ENCODE results near the gene NRXN3.

Gene NRXN3

GRCh38 chr14:78701246-78701645 lies 531.1 kb downstream of the NRXN3 start:
- Mint-ChIP-seq H3K4me1 (no peaks in the 10 kb centered on the region), H3K36me3 (no peaks in the 10 kb centered on the region), H3K4me3 (no peak overlapping the region), H3K9me3 (peaks cover 4% of the 10 kb centered on the region), H3K27ac (no peak overlapping the region)
- DNase-seq (ENCODE audit: low spot score in 2 of 2), result no peak
- ATAC-seq, result no peak

GRCh38 chr14:78704965-78705364 lies 534.8 kb downstream of the NRXN3 start:
- H3K36me3 Mint-ChIP-seq, result no peaks in the 10 kb centered on the region
- no peak overlapping the region for H3K27ac Mint-ChIP-seq
- H3K9me3 Mint-ChIP-seq, result no peaks in the 10 kb centered on the region
- DNase-seq (ENCODE audit: low spot score in 2 of 2) (no peak), ATAC-seq (no peak)
- H3K4me3 Mint-ChIP-seq, result no peak overlapping the region
- no peaks in the 10 kb centered on the region for H3K4me1 Mint-ChIP-seq

- no peaks in the 10 kb centered on the region for H3K36me3 Mint-ChIP-seq
- H3K27ac Mint-ChIP-seq, result no peak overlapping the region
- no peak overlapping the region for H3K4me3 Mint-ChIP-seq
- H3K9me3 Mint-ChIP-seq, result no peaks in the 10 kb centered on the region
- no peaks in the 10 kb centered on the region for H3K4me1 Mint-ChIP-seq
- DNase-seq (ENCODE audit: low spot score in 2 of 2), result no peak
- ATAC-seq, result no peak
These were observed 535.8 kb downstream of the NRXN3 start for GRCh38 chr14:78705989-78706388.

GRCh38 chr14:78709795-78710557 lies 539.8 kb downstream of the NRXN3 start:
- no peak overlapping the region for H3K4me3 Mint-ChIP-seq
- ATAC-seq (no peak), DNase-seq (ENCODE audit: low spot score in 2 of 2) (no peak)
- no peaks in the 10 kb centered on the region for H3K4me1 Mint-ChIP-seq
- H3K9me3 Mint-ChIP-seq, result no peaks in the 10 kb centered on the region
- H3K36me3 Mint-ChIP-seq, result no peaks in the 10 kb centered on the region
- no peak overlapping the region for H3K27ac Mint-ChIP-seq

GRCh38 chr14:78710963-78711362 lies 540.8 kb downstream of the NRXN3 start:
- ATAC-seq (no peak), DNase-seq (ENCODE audit: low spot score in 2 of 2) (no peak)
- Mint-ChIP-seq H3K9me3 (no peaks in the 10 kb centered on the region), H3K27ac (no peak overlapping the region), H3K4me3 (no peak overlapping the region), H3K36me3 (no peaks in the 10 kb centered on the region), H3K4me1 (no peaks in the 10 kb centered on the region)

GRCh38 chr14:78713716-78714115 lies 543.5 kb downstream of the NRXN3 start:
- DNase-seq (ENCODE audit: low spot score in 2 of 2), result no peak
- no peak overlapping the region for H3K4me3 Mint-ChIP-seq
- ATAC-seq, result no peak
- no peaks in the 10 kb centered on the region for H3K4me1 Mint-ChIP-seq
- no peak overlapping the region for H3K27ac Mint-ChIP-seq
- no peaks in the 10 kb centered on the region for H3K36me3 Mint-ChIP-seq
- H3K9me3 Mint-ChIP-seq, result no peaks in the 10 kb centered on the region

- DNase-seq (ENCODE audit: low spot score in 2 of 2) (no peak), ATAC-seq (no peak)
- Mint-ChIP-seq H3K4me3 (no peak overlapping the region), H3K36me3 (no peaks in the 10 kb centered on the region), H3K27ac (no peak overlapping the region), H3K9me3 (no peaks in the 10 kb centered on the region), H3K4me1 (no peaks in the 10 kb centered on the region)
These were observed 544.5 kb downstream of the NRXN3 start for GRCh38 chr14:78714711-78715110.

- no peaks in the 10 kb centered on the region for H3K36me3 Mint-ChIP-seq
- no peaks in the 10 kb centered on the region for H3K9me3 Mint-ChIP-seq
- no peak overlapping the region for H3K4me3 Mint-ChIP-seq
- H3K4me1 Mint-ChIP-seq, result no peaks in the 10 kb centered on the region
- DNase-seq (ENCODE audit: low spot score in 2 of 2), result no peak
- no peak for ATAC-seq
- no peak overlapping the region for H3K27ac Mint-ChIP-seq
These were observed 551.7 kb downstream of the NRXN3 start for GRCh38 chr14:78721756-78722480.

- Mint-ChIP-seq H3K9me3 (peaks cover under 1% of the 10 kb centered on the region), H3K27ac (no peak overlapping the region)
These were observed 554.9 kb downstream of the NRXN3 start for GRCh38 chr14:78725086-78725485.

GRCh38 chr14:78737116-78737515 lies 566.9 kb downstream of the NRXN3 start:
- H3K27ac Mint-ChIP-seq, result no peak overlapping the region
- DNase-seq (ENCODE audit: low spot score in 2 of 2), result no peak
- ATAC-seq, result no peak
- H3K4me3 Mint-ChIP-seq, result no peak overlapping the region
- H3K4me1 Mint-ChIP-seq, result no peaks in the 10 kb centered on the region
- peaks cover 7% of the 10 kb centered on the region for H3K9me3 Mint-ChIP-seq
- H3K36me3 Mint-ChIP-seq, result no peaks in the 10 kb centered on the region

More at GRCh38 chr14:78725086-78725485, 554.9 kb downstream of the NRXN3 start:
- no peak for ATAC-seq
- DNase-seq (ENCODE audit: low spot score in 2 of 2), result no peak
- no peaks in the 10 kb centered on the region for H3K36me3 Mint-ChIP-seq
- H3K4me1 Mint-ChIP-seq, result no peaks in the 10 kb centered on the region
- no peak overlapping the region for H3K4me3 Mint-ChIP-seq

GRCh38 chr14:78737601-78738000 lies 567.4 kb downstream of the NRXN3 start:
- ATAC-seq, result no peak
- H3K27ac Mint-ChIP-seq, result no peak overlapping the region
- no peak for DNase-seq (ENCODE audit: low spot score in 2 of 2)
- no peaks in the 10 kb centered on the region for H3K36me3 Mint-ChIP-seq
- H3K9me3 Mint-ChIP-seq, result peaks cover 7% of the 10 kb centered on the region
- H3K4me1 Mint-ChIP-seq, result no peaks in the 10 kb centered on the region
- H3K4me3 Mint-ChIP-seq, result no peak overlapping the region

- DNase-seq (ENCODE audit: low spot score in 2 of 2), result no peak
- H3K36me3 Mint-ChIP-seq, result no peaks in the 10 kb centered on the region
- no peak overlapping the region for H3K4me3 Mint-ChIP-seq
- H3K9me3 Mint-ChIP-seq, result peaks cover 4% of the 10 kb centered on the region
- H3K4me1 Mint-ChIP-seq, result no peaks in the 10 kb centered on the region
- no peak overlapping the region for H3K27ac Mint-ChIP-seq
- ATAC-seq, result no peak
These were observed 576.0 kb downstream of the NRXN3 start for GRCh38 chr14:78746086-78746595.

- H3K27ac Mint-ChIP-seq, result no peak overlapping the region
- peaks cover 4% of the 10 kb centered on the region for H3K9me3 Mint-ChIP-seq
- no peaks in the 10 kb centered on the region for H3K36me3 Mint-ChIP-seq
- no peaks in the 10 kb centered on the region for H3K4me1 Mint-ChIP-seq
- DNase-seq (ENCODE audit: low spot score in 2 of 2), result no peak
- H3K4me3 Mint-ChIP-seq, result no peak overlapping the region
- no peak for ATAC-seq
These were observed 577.6 kb downstream of the NRXN3 start for GRCh38 chr14:78747813-78748212.

- no peak for DNase-seq (ENCODE audit: low spot score in 2 of 2)
- no peak overlapping the region for H3K27ac Mint-ChIP-seq
- H3K9me3 Mint-ChIP-seq, result peaks cover 6% of the 10 kb centered on the region
These were observed 582.5 kb downstream of the NRXN3 start for GRCh38 chr14:78752518-78753188.

GRCh38 chr14:78754059-78754458 lies 583.9 kb downstream of the NRXN3 start:
- Mint-ChIP-seq H3K4me1 (no peaks in the 10 kb centered on the region), H3K27ac (no peak overlapping the region), H3K9me3 (peaks cover 2% of the 10 kb centered on the region), H3K4me3 (no peak overlapping the region), H3K36me3 (no peaks in the 10 kb centered on the region)
- ATAC-seq, result no peak
- DNase-seq (ENCODE audit: low spot score in 2 of 2), result no peak

More at GRCh38 chr14:78752518-78753188, 582.5 kb downstream of the NRXN3 start:
- no peaks in the 10 kb centered on the region for H3K36me3 Mint-ChIP-seq
- no peaks in the 10 kb centered on the region for H3K4me1 Mint-ChIP-seq
- ATAC-seq, result no peak
- no peak overlapping the region for H3K4me3 Mint-ChIP-seq
